T-helper 17 cell (primary cell): Measurements from ENCODE around the gene RNASE4. TPM values are rescaled to one million over a fixed set of nuclear protein-coding genes. Genes with fewer than 3 reads are reported as not detected.
A peak's percentile ranks its signal among the peaks of the same experiment; 100 is the strongest.
"Not testable (repeated sequence)": the region's sequence is repeated elsewhere in the genome, so short reads cannot be mapped to it uniquely, and the experiment has no call there.

Source experiments
- ATAC-seq: fragments of 150-1000 bp; cut with Tn5 transposase; 2 replicates; pipeline ENCODE4 v1.10.0; 2021; ENCODE audit warnings: mild to moderate bottlenecking, moderate library complexity
- DNase-seq, 3 donors: peaks; one replicate each; pipeline versions ENCODE4 v3.0.0 to v3.0.0-alpha.2; 2020 to 2021
- H3K9me3 ChIP-seq: one replicate; pipeline ENCODE4 v1.7.0; 2013; ENCODE audit warnings: low read length, mild to moderate bottlenecking; ENCODE audit not compliant: control insufficient read depth, poor library complexity, severe bottlenecking
- H3K27ac Mint-ChIP-seq: one replicate; pipeline ENCODE4 v1.8.0; 2022; ENCODE audit warnings: mild to moderate bottlenecking, moderate library complexity, mixed read lengths
- H3K27me3 Mint-ChIP-seq: one replicate; pipeline ENCODE4 v1.8.0; 2022; ENCODE audit warnings: mixed read lengths
- H3K36me3 Mint-ChIP-seq: one replicate; pipeline ENCODE4 v1.8.0; 2022; ENCODE audit warnings: low read depth, mixed read lengths
- H3K4me1 Mint-ChIP-seq: one replicate; pipeline ENCODE4 v1.8.0; 2022; ENCODE audit warnings: mild to moderate bottlenecking, mixed read lengths
- H3K4me3 Mint-ChIP-seq: one replicate; pipeline ENCODE4 v1.8.0; 2022; ENCODE audit warnings: mild to moderate bottlenecking, moderate library complexity, mixed read lengths
- total RNA-seq, 4 donors: library from RNA in 2 of 4; stranded (reverse) in 2 of 4; gene quantifications; one replicate each; pipeline ENCODE4 v1.2.3 and lab custom pipeline; 2022 to 2026

Gene RNASE4, protein sequence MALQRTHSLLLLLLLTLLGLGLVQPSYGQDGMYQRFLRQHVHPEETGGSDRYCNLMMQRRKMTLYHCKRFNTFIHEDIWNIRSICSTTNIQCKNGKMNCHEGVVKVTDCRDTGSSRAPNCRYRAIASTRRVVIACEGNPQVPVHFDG
- total RNA-seq, result under 1 TPM in 1 of 2 donors, not detected in 1; 0.63 TPM
- 0 reads per million in 2 donors for total RNA-seq (lab: John Stamatoyannopoulos, UW)

DNA sequence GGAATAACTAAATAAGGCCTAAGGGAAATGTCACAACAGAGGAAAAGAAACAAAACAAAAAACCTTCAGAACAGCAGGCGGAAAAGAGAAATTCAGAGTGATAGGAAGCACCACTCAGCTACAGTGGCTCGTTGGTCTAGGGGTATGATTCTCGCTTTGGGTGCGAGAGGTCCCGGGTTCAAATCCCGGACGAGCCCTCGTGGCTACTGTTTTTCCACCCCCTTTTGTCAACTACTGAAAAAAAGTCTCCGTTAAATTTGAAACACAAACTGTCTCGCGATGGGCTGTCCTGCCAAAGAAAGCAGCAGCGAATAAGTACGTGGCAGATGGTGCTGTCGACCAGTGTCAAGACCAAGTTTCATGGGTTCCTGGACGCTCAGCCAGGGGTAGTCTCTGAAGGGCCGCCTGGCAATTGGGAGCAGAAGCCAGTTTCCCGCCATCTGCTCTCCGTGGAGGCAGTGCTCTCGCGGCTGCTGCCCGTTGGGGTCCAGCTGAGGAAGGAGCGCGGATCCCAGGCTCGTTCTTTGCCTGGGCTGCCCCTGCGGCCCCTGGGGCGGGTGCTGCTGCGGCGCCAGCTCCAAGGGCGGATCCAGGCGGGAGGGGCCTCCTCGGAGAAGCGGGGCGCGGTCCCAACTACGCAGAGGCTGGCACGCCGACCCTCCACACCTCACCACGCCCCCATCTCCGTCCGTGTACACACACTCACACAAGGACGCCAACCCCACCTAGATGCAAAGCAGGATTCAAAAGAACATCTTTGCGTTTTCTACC, at the start of gene RNASE4:
TSS of gene RNASE4 (plus strand) at position 670 of the 771 bp plus-strand sequence. CDS start 14,812 bp downstream, outside the sequence.
- Mint-ChIP-seq H3K36me3 (no peaks in the 10 kb centered on the region), H3K27ac (no peak within 1 kb of the TSS), H3K4me3 (peak within 1 kb of the TSS; percentile 47), H3K27me3 (no peaks in the 10 kb centered on the region), H3K4me1 (peaks cover 26% of the 10 kb centered on the region)
- ATAC-seq (peak; percentile 42), DNase-seq (peak; percentile 64 to 76 (median 69))
- H3K9me3 ChIP-seq, result no peaks in the 10 kb centered on the region

DNA sequence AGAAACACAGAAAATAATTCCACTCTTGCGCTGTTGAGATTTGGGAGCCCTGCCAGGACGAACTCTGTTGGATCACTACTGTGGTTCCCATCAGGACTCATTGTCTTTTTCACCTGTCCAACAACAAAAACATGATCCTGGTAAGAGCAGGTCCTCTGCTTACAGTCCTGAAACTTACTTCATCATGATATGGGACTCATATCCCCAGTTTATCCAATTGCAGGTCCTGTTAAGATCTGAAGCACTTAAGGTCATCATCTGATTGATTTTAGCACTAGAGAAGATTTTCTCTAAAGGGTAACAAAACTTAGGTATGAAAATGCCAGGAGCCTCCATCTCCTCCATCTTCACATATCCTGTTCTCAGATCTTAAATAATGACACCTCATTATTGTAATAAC, 42.8 kb upstream of the RNASE4 start, which contains the start of gene OR6S1:
TSS of gene OR6S1 (minus strand) at position 101 of the 400 bp plus-strand sequence. CDS start at position 101, 0 bp downstream.
- Mint-ChIP-seq H3K27me3 (peaks cover 47% of the 10 kb centered on the region), H3K4me3 (no peak within 1 kb of the TSS), H3K27ac (no peak within 1 kb of the TSS), H3K36me3 (no peaks in the 10 kb centered on the region), H3K4me1 (peaks cover 7% of the 10 kb centered on the region)
- no peaks in the 10 kb centered on the region for H3K9me3 ChIP-seq
- no peak for DNase-seq
- ATAC-seq, result no peak

- no peak for ATAC-seq
- DNase-seq, result no peak
- Mint-ChIP-seq H3K27me3 (peaks cover 47% of the 10 kb centered on the region), H3K4me1 (peaks cover 7% of the 10 kb centered on the region), H3K4me3 (no peak overlapping the region), H3K27ac (no peak overlapping the region), H3K36me3 (no peaks in the 10 kb centered on the region)
- H3K9me3 ChIP-seq, result no peaks in the 10 kb centered on the region
Observed at GRCh38 chr14:20642182-20642581, 42.2 kb upstream of the RNASE4 start.

DNA sequence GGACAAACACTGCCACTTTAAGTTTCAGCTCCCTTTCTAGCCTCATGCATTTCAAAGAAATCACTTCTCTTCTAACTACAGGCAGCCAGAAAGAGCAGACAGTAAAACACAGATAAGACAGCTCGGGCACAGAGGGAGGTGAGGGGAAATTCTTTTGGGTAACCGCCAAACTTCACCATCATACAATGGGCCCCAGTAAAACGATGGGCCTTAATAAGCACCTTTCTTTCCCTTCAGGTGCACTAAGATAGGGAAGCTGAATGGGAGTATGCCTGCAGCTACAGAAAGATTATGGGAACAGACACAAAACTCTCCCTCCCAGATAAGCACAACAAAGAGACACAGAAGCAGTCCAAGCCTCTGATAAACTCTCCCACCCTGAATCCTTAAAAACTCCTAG, 41.6 kb upstream of the RNASE4 start:
- not testable (repeated sequence) for H3K36me3 Mint-ChIP-seq, H3K27ac Mint-ChIP-seq, DNase-seq, H3K9me3 ChIP-seq, ATAC-seq, H3K4me1 Mint-ChIP-seq, H3K4me3 Mint-ChIP-seq
- H3K27me3 Mint-ChIP-seq, result peaks cover 47% of the 10 kb centered on the region

- no peak overlapping the region for H3K4me3 Mint-ChIP-seq
- peaks cover 48% of the 10 kb centered on the region for H3K27me3 Mint-ChIP-seq
- peaks cover 7% of the 10 kb centered on the region for H3K4me1 Mint-ChIP-seq
- H3K27ac Mint-ChIP-seq, result no peak overlapping the region
- ATAC-seq (no peak), DNase-seq (no peak)
- no peaks in the 10 kb centered on the region for H3K9me3 ChIP-seq
- H3K36me3 Mint-ChIP-seq, result no peaks in the 10 kb centered on the region
Observed at GRCh38 chr14:20644520-20644919, 39.8 kb upstream of the RNASE4 start.

GRCh38 chr14:20645481-20645880, 38.9 kb upstream of the RNASE4 start:
- H3K27ac Mint-ChIP-seq, result no peak overlapping the region
- peaks cover 7% of the 10 kb centered on the region for H3K4me1 Mint-ChIP-seq
- H3K27me3 Mint-ChIP-seq, result peaks cover 48% of the 10 kb centered on the region
- DNase-seq (no peak), ATAC-seq (no peak)
- H3K4me3 Mint-ChIP-seq, result no peak overlapping the region
- H3K9me3 ChIP-seq, result no peaks in the 10 kb centered on the region
- no peaks in the 10 kb centered on the region for H3K36me3 Mint-ChIP-seq

DNA sequence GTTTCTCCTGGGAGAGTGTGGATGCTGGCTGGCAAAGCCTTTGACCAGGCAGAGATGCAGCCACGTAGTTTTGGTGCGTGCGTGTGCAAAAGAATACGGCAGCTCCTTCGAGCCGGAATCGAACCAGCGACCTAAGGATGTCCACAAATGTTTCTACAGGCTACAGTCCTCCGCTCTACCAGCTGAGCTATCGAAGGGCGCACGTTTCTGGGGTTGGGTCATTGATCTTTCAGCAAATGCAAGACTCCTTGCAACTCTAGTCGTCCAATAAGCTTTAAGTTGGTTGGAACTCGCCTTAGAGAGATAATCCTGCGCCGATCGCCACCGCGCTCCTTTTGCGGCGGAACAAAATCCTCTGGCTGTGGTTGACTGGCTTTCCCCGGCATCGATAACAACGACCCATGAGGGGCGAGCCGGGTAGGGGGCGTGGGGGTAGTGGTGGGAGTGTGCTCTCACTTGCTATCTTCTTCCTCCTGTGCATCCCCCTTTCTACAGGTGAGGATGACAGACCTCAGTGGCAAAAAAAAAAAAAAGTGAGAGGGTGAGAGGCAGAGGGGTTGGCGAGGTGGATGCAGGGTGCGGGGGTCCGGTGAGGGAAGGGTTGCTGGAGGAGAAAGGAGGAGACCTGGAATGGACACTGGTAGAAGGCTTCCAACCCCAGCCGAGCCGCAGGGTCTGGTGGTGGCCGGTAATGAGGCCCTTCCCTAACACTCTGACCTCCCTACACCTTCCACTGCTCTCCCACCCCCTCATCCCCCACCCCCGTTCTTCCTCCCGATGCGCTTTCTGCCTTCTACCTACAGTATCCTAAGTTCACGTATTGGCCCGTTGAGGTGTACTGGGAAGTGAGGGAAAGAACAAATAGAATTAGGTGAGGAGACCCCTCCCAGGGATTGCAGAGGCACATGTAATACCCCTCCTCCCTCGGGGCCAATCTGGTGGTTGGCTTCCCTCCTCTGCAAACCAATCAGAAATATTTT, 31.1 kb upstream of the RNASE4 start:
- Mint-ChIP-seq H3K36me3 (no peaks in the 10 kb centered on the region), H3K4me1 (peaks cover 25% of the 10 kb centered on the region), H3K27ac (no peak overlapping the region), H3K27me3 (peaks cover 70% of the 10 kb centered on the region), H3K4me3 (peak overlapping the region; percentile 61)
- ATAC-seq (peak; percentile 56), DNase-seq (no peak)
- H3K9me3 ChIP-seq, result no peaks in the 10 kb centered on the region

GRCh38 chr14:20655851-20656250, 28.5 kb upstream of the RNASE4 start:
- no peak overlapping the region for H3K4me3 Mint-ChIP-seq
- no peak for DNase-seq
- H3K27me3 Mint-ChIP-seq, result peaks cover 69% of the 10 kb centered on the region
- H3K36me3 Mint-ChIP-seq, result no peaks in the 10 kb centered on the region
- no peaks in the 10 kb centered on the region for H3K9me3 ChIP-seq
- H3K27ac Mint-ChIP-seq, result no peak overlapping the region
- H3K4me1 Mint-ChIP-seq, result peaks cover 25% of the 10 kb centered on the region
- ATAC-seq, result no peak

- no peaks in the 10 kb centered on the region for H3K36me3 Mint-ChIP-seq
- peaks cover 25% of the 10 kb centered on the region for H3K4me1 Mint-ChIP-seq
- no peak overlapping the region for H3K27ac Mint-ChIP-seq
- H3K27me3 Mint-ChIP-seq, result peaks cover 67% of the 10 kb centered on the region
- no peak for ATAC-seq
- H3K9me3 ChIP-seq, result no peaks in the 10 kb centered on the region
- DNase-seq, result no peak
- H3K4me3 Mint-ChIP-seq, result no peak overlapping the region
Observed at GRCh38 chr14:20656274-20656673, 28.1 kb upstream of the RNASE4 start.

- no peak overlapping the region for H3K27ac Mint-ChIP-seq
- peaks cover 55% of the 10 kb centered on the region for H3K27me3 Mint-ChIP-seq
- ATAC-seq (peak; percentile 75), DNase-seq (no peak)
- H3K36me3 Mint-ChIP-seq, result no peaks in the 10 kb centered on the region
- H3K4me1 Mint-ChIP-seq, result peaks cover 29% of the 10 kb centered on the region
- H3K9me3 ChIP-seq, result no peaks in the 10 kb centered on the region
- H3K4me3 Mint-ChIP-seq, result peak overlapping the region; percentile 19
Observed at GRCh38 chr14:20657216-20658211, 26.8 kb upstream of the RNASE4 start.

GRCh38 chr14:20658246-20658645, 26.1 kb upstream of the RNASE4 start:
- DNase-seq (no peak), ATAC-seq (no peak)
- Mint-ChIP-seq H3K27me3 (peaks cover 48% of the 10 kb centered on the region), H3K27ac (no peak overlapping the region), H3K4me1 (peaks cover 31% of the 10 kb centered on the region), H3K36me3 (no peaks in the 10 kb centered on the region), H3K4me3 (no peak overlapping the region)
- H3K9me3 ChIP-seq, result no peaks in the 10 kb centered on the region

- Mint-ChIP-seq H3K4me1 (peaks cover 31% of the 10 kb centered on the region), H3K36me3 (no peaks in the 10 kb centered on the region), H3K4me3 (no peak overlapping the region), H3K27ac (no peak overlapping the region), H3K27me3 (peaks cover 37% of the 10 kb centered on the region)
- H3K9me3 ChIP-seq, result no peaks in the 10 kb centered on the region
- DNase-seq (no peak), ATAC-seq (no peak)
Observed at GRCh38 chr14:20659336-20659735, 25.0 kb upstream of the RNASE4 start.
